Heart left ventricle (tissue), 16 donors: ENCODE measurements around the gene CACNA1F. TPM values are rescaled to one million over a fixed set of nuclear protein-coding genes. Genes with fewer than 3 reads are reported as not detected.
"Not testable (repeated sequence)": the region's sequence is repeated elsewhere in the genome, so short reads cannot be mapped to it uniquely, and the experiment has no call there.

ENCODE experiments used
- ATAC-seq, 4 donors: fragments of 200-7000 bp; cut with Tn5 transposase; one replicate each; pipeline ENCODE4 v1.9.1; 2020 to 2022; ENCODE audit warnings: moderate library complexity in 4 of 4, mild to moderate bottlenecking in 3 of 4, moderate number of reproducible peaks in 1 of 4
- DNase-seq, 5 donors: peaks; one replicate each; pipeline ENCODE4 v3.0.0-alpha.2; 2020
- H3K27ac ChIP-seq, 12 donors: fragments of 200-600 bp; sonication (generic) in 4 of 12; one replicate each; pipeline versions ENCODE4 v1.5.0 to v1.8.0; 2016 to 2022; ENCODE audit warnings: mild to moderate bottlenecking in 2 of 12
- H3K27me3 ChIP-seq, 9 donors: fragments of 200-600 bp; sonication (generic) in 2 of 9; one replicate each; pipeline versions ENCODE4 v1.5.1 to v1.8.0; 2016 to 2022; ENCODE audit warnings: mild to moderate bottlenecking in 3 of 9
- H3K36me3 ChIP-seq, 9 donors: fragments of 200-600 bp; sonication (generic) in 2 of 9; one replicate each; pipeline versions ENCODE4 v1.5.0 to v1.8.0; 2018 to 2022; ENCODE audit warnings: mild to moderate bottlenecking in 2 of 9
- H3K4me1 ChIP-seq, 12 donors: fragments of 200-600 bp; sonication (generic) in 4 of 12; one replicate each; pipeline versions ENCODE4 v1.5.0 to v1.8.0; 2016 to 2022; ENCODE audit warnings: mild to moderate bottlenecking in 3 of 12
- H3K4me3 ChIP-seq, 12 donors: fragments of 200-600 bp; sonication (generic) in 4 of 12; one replicate each; pipeline versions ENCODE4 v1.5.0 to v1.8.0; 2017 to 2022; ENCODE audit warnings: mild to moderate bottlenecking in 9 of 12, moderate library complexity in 4 of 12
- H3K9me3 ChIP-seq, 12 donors: fragments of 200-600 bp; sonication (generic) in 4 of 12; one replicate each; pipeline versions ENCODE4 v1.5.0 to v1.8.0; 2016 to 2022; ENCODE audit warnings: mild to moderate bottlenecking in 1 of 12
- POLR2A ChIP-seq, 2 donors: fragments of 450-650 bp; IDR thresholded peaks; one replicate each; pipeline ENCODE4 v1.6.1; 2017; ENCODE audit warnings: antibody characterized with exemption in 2 of 2, mild to moderate bottlenecking in 2 of 2, moderate library complexity in 2 of 2
- whole genome bisulfite sequencing, 4 donors: extraction: QIAGEN DNeasy Blood & Tissue Kit in 2 of 4; methylation state at CpG; one replicate each; pipeline versions ENCODE4 v1.1.5 to v1.1.7; 2013 to 2018; 5-methylcytosine and 5-hydroxymethylcytosine counted together
- intact Hi-C, 10 donors: fragments of 100-400 bp; cut with DNase I; formaldehyde crosslinking; loops; one replicate each; pipeline versions ENCODE4 v1.11.1 to v1.14.2; 2022
- polyA plus RNA-seq, 2 donors: library from polyadenylated mRNA; stranded (reverse); fragments of 200-250 nt; gene quantifications; one replicate each; pipeline ENCODE4 v1.2.3, GENCODE V29; 2013
- total RNA-seq, 9 donors: library from RNA; depleted of rRNA in 2 of 9; stranded (reverse); fragments of >200 nt in 2 of 9; fragmentation: NEBNext Ultra II Directional in 3 of 9; extraction: Animal tissue kit (Norgen Biotek cat#: 25700) in 3 of 9; gene quantifications; one replicate each; pipeline versions ENCODE4 v1.1.0 to v1.2.4, GENCODE V29; 2016 to 2023
- TF ChIP-seq, protein P1 (sequence below), 12 donors: fragments of 200-600 bp; sonication (generic) in 4 of 12; IDR thresholded peaks; one replicate each; pipeline versions ENCODE4 v1.5.0 to v1.8.0; 2018 to 2022; ENCODE audit warnings: antibody characterized with exemption in 12 of 12, mild to moderate bottlenecking in 5 of 12
- donor health status: ischemic (EF 13 %, LVEDD 7.1; RV severe dilation, severe dysfunction).
- donor health status: healthy with polysubstance abuse.
- donor health status: DM: no; HTN: yes; CAD: no.
- donor health status: DM: no; HTN: no; CAD: no.
- donor health status: ischemic (EF 25% LVEDD 6.9; RV normal size, moderate dysfunction).
- donor health status: ischemic (EF 25% LVEDD 5.7; RV mildly dilated, moderate dysfunction).
- donor health status: healthy.
- donor health status: DM: yes; HTN: yes; CAD: no.
- donor health status: ischemic (EF 35%, LVEDD 5.7; RV mildly dilated, moderate dysfunction).
- donor health status: nonischemic (EF 11% LVEDD 7.7; RV severe dilation, severe dysfunction).
- donor health status: DM: yes; HTN: yes; CAD: no.
- donor health status: PGD.
- donor health status: ischemic (EF 29% LVEDD 5.4; RV normal size, mild dysfunction).
- donor health status: nonischemic (EF 23%, LVEDD 6.1; RV moderate dilation, normal function).

The CACNA1F gene
- total and polyA plus RNA-seq, 11 donors = 0.04 to 0.37 (median 0.07) TPM; not detected in 3

DNA sequence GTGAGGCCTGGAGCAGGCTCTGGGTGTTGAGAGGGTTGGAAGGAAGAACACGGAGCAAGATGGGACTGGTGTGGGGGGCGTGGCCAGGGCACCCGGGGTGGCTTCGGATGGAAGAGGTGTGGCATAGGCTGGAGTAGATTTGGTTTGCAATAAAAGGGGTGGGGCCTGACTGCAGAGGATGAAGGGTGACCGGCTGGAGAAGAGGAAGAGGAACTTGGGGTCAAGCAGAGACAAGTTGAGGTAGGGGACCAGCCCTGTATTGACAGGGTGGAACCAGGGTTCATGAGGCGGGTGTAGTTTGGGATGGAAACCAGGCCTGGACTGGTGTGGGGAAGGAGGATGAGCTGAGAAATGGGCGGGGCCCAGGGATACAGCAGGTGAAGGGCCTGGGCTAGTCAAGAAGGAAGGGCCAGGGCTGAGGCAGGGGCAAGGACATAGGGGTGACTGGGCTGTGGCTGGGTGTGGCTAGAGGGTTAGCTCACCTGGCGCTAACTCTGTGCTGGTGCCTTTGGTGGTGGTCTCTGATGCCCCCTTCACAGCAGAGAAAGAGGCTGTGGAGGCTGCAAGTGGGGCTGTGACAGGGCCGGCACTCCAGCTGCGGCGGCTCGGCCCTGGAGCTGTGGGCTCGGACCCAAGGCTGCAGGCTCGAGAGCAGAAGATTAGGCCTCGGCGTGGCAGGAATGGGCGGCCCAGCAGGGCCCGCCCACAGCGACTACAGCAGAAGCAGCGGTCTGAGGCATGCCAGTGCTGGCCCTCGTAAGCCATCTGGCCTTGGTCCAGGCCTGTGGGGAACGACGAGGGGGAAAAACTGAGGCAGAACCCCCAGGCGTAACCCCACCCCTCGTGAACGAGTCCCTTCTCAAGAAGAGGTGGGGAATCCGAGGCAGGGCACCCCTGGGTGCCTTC, 56.5 kb downstream of the CACNA1F start:
- Histone ChIP-seq H3K9me3 (no peaks in the 10 kb centered on the region), H3K4me3 (no peak overlapping the region), H3K27ac (peak overlapping the region in 7 of 12 donors; percentile 13 to 70 (median 42)), H3K4me1 (peaks cover 0 to 14% (median 0%) of the 10 kb centered on the region in 12 donors), H3K36me3 (peaks cover 0 to 31% (median 12%) of the 10 kb centered on the region in 9 donors), H3K27me3 (no peaks in the 10 kb centered on the region)
- no peak for DNase-seq
- intact Hi-C loops = no loop called here
- WGBS, 4 donors = 58 to 72% (median 69%) methylated on average over 20 to 27 of the region's 27 CpGs
- ATAC-seq = peak in 2 of 4 donors; percentile 12 to 19
- TF ChIP-seq POLR2A (IDR thresholded peaks at IDR 0.05) = no peak

DNA sequence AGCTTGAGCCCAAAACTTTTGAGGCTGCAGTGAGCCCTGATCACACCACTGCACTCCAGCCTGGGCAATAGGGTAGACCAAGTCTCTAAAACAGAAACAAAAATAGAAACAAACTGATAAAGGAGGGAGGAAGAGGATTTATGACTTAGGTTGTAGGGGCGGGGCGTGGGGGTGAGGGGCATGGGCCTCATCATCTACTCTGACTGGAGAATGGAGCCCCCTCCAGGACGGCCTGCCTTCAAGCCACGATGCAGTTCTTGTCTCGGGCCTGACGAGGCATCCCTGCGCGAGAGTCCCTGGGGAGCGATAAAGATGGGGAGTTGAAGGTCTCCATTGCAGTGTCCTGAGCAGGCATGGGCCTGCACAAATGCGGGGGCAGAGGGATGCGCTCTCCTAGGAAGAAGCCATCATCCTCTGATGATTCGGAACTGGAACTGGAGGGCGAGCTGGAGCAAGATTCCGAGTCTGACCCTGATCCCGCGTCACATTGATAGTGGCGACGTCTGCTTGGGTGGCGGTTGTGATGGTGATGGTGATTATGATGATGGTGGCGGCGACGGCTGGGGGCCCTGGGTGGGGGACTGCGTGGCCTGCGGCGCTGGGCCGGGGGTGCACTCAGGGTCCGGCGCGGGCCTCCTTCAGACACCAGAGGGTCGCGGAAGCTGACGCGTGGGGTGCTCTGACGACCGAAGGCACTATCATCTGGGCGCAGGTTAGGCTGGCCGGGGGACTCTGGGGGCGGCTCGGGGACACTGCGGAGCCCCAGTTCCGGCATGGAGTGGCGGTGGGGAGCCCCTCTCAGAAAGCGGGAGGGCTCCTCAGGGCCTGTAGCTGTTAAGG, 57.5 kb downstream of the CACNA1F start:
- TF ChIP-seq, protein P1, sequence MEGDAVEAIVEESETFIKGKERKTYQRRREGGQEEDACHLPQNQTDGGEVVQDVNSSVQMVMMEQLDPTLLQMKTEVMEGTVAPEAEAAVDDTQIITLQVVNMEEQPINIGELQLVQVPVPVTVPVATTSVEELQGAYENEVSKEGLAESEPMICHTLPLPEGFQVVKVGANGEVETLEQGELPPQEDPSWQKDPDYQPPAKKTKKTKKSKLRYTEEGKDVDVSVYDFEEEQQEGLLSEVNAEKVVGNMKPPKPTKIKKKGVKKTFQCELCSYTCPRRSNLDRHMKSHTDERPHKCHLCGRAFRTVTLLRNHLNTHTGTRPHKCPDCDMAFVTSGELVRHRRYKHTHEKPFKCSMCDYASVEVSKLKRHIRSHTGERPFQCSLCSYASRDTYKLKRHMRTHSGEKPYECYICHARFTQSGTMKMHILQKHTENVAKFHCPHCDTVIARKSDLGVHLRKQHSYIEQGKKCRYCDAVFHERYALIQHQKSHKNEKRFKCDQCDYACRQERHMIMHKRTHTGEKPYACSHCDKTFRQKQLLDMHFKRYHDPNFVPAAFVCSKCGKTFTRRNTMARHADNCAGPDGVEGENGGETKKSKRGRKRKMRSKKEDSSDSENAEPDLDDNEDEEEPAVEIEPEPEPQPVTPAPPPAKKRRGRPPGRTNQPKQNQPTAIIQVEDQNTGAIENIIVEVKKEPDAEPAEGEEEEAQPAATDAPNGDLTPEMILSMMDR (IDR thresholded peaks at IDR 0.05) = no peak
- no peak for TF ChIP-seq POLR2A (IDR thresholded peaks at IDR 0.05)
- intact Hi-C loops = no loop called here
- H3K27ac ChIP-seq = peak overlapping the region in 1 of 12 donors; percentile 5
- no peak overlapping the region for H3K4me3 ChIP-seq
- H3K4me1 ChIP-seq = peaks cover 0 to 14% (median 0%) of the 10 kb centered on the region in 12 donors
- no peaks in the 10 kb centered on the region for H3K27me3 ChIP-seq
- DNase-seq = no peak
- H3K9me3 ChIP-seq = peaks cover 0 to 4% (median 0%) of the 10 kb centered on the region in 12 donors
- H3K36me3 ChIP-seq = peaks cover 0 to 31% (median 8%) of the 10 kb centered on the region in 9 donors
- WGBS, 4 donors = 87 to 92% (median 89%) methylated on average over 42 to 43 of the region's 43 CpGs
- no peak for ATAC-seq

DNA sequence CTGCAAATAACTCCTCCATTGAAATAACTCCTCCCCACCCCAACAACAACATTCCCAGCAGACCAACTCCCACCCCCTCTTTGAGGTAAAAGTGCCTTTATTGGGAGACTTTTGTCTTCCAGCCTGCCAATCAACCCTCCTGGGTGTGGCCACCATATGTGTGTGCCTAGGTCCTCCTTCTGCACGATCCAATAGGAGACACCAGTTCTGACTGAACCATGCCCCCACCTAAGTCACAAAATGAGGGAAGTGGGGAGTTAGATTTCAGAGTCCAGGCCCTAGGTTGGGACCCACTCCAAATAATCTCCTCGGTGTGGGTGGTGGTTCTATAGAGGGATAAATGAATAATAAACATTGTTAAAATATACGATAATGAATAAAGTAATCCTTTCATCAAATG, 58.4 kb downstream of the CACNA1F start:
- intact Hi-C loops = no loop called here
- 67 to 85% (median 76%) methylated on average over 3 of the region's 3 CpGs for WGBS, 4 donors
- Histone ChIP-seq H3K4me1 (peaks cover 0 to 14% (median 0%) of the 10 kb centered on the region in 12 donors), H3K27ac (no peak overlapping the region), H3K9me3 (peaks cover 0 to 4% (median 0%) of the 10 kb centered on the region in 12 donors), H3K4me3 (no peak overlapping the region), H3K27me3 (no peaks in the 10 kb centered on the region), H3K36me3 (peaks cover 0 to 31% (median 8%) of the 10 kb centered on the region in 9 donors)
- TF ChIP-seq, protein P1 (IDR thresholded peaks at IDR 0.05) = no peak
- no peak for TF ChIP-seq POLR2A (IDR thresholded peaks at IDR 0.05)
- no peak for DNase-seq
- no peak for ATAC-seq

DNA sequence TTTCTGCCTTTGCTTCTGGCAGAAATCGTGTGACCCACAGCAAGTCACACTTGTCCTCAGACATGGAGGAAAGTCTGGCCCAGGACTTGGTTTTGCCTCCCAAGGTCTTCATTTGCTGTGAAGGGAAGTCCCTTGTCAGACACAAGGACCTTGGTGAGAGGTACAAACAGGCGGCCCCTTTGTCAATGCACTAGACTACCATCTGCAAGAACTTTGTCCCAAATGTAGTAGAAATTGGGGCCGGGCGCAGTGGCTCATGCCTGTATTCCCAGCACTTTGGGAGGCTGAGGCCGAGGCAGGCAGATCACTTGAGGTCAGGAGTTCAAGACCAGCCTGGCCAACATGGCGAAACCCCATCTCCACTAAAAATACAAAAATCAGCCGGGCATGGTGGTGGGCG, 59.6 kb downstream of the CACNA1F start:
- ATAC-seq, H3K4me3 ChIP-seq, intact Hi-C loops, H3K9me3 ChIP-seq, H3K27me3 ChIP-seq, DNase-seq: not testable (repeated sequence)
- peaks cover 0 to 21% (median 7%) of the 10 kb centered on the region in 9 donors for H3K36me3 ChIP-seq
- 73 to 94% (median 86%) methylated on average over 8 of the region's 8 CpGs for WGBS, 4 donors
- peak overlapping the region in 2 of 12 donors; percentile 89 to 92 for H3K27ac ChIP-seq
- peaks cover 0 to 14% (median 0%) of the 10 kb centered on the region in 12 donors for H3K4me1 ChIP-seq
